Umbilical cord (tissue), 2 donors: ENCODE data around the gene GLMP. TPM values are rescaled to one million over a fixed set of nuclear protein-coding genes. Genes with fewer than 3 reads are reported as not detected.

Experiments
- DNase-seq: peaks from one replicate; pipeline ENCODE4 v3.0.0-alpha.2; 2015; ENCODE audit warnings: low spot score
- total RNA-seq: library from RNA; depleted of rRNA; stranded (reverse); fragments of >200 nt; gene quantifications from one replicate; pipeline ENCODE4 v1.2.3, GENCODE V29; 2014; ENCODE audit warnings: low replicate concordance; ENCODE audit not compliant: insufficient read depth

GLMP gene
- total RNA-seq, 1 donor from 2014 or later = 20.7 TPM

DNA sequence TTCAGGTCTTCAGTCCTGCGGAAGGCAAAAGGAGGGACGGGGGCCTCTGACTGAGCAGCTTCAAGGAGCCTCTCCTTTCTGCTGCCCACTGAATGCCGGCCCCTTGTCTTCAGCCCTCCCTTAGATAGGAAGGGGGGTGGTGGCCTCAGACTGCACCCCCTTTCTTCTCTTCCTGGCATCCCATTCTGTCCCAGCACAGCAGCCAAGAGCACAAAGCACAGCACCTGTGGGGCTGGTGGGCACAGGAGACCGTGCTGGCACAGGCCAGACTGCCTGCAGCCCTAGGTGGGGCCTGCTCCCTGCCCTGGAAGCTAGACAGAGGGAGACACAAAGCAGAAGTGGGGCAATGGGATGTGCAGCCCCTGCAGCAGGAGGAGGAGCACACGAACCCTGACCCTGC lies 45.9 kb downstream of the GLMP start:
- no peak for DNase-seq

DNA sequence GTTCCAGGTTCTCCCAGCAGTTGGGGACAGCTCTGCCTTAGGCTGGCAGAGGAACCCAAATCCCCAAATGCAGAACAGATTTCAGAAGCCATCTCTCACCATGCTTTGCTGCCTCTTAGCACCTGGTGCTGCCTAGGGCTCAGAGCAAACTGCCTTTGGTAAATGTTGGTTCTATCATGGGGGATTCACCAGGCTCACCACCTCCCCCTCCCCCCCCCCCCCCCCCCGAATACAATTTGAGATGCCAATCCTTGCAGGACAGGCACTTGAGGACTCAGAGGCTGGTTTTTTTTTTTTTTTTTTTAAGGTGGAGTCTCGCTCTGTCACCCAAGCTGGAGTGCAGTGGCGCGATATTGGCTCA lies 47.2 kb downstream of the GLMP start:
- no peak for DNase-seq

DNA sequence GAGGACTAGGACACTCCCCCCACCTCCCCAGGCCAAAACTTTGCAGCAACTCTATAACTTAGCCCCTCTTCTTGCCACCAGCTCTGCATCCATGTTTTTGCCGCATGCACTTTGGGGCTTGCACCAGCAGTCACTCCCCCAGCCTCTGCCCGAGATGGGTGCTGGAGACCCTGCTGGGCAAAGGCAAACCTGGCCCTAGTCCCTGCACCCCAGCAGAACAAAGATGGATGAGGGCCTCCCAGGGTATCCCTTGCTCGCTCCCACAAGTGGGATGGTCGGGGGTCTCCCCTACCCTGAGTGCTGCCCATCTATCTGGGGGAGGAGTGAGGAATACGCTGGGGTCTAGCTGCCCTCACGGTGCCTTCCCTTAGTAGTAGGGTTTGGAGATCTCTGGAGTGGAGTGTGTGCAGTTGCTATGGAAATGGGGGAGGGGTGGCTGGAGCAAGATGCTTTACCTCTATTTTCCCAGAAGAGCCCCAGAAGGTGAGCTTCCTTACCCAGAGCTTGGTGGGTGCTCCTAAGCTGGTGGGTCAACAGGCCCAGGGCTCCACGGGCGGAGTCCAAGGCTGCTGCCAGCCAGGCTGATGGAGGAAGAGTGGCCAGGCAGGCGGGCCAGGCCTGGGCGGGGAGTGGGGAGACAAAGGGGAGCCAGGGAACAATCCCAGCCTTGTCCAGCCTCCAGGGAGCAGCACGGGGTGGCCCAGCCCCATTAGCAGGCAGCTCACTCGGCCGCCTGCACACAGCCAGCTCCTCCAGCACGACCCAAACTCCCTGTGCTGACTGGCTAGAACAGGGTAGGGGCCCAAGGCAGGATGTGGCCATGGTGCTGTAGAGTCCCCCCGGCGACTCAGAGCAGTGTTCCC lies 47.8 kb downstream of the GLMP start, which contains the start of gene PAQR6:
TSS of gene PAQR6 (minus strand) at position 597 of the 863 bp plus-strand sequence. CDS start 1,325 bp downstream, outside the sequence.
- DNase-seq = no peak

DNA sequence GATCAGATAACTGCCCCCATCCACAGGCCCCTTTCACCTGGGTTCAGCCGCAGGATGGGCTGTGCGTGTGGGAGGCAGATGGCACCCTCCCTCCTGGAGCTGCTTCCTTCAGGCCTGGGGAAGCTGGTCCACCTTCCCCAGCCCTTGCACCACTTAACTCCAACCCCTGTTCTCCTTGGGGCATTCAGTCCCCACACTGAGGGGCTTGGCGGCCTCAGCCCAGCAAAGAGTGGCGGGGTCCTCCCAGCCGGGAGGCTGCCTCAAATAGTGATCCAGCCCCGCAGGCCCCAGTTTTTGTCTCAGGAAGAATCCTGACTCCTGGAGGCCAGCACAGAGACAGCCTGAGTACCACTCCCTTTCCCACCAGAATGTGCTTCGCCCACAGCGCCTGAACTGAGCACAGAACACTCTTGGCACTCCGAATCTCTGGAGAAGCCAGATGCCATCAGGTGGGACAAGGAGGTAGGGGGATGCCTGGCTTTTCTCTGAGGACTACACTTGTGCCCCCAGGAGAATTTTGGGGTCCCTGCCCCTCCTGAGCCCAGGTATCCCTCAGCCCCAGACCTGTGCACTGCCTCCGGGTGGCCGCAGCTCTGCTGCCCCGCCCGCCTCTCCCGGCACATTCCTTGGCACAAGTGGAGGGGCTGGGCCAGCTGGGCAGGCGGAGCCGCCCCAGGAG lies 48.6 kb downstream of the GLMP start:
- DNase-seq = no peak

DNA sequence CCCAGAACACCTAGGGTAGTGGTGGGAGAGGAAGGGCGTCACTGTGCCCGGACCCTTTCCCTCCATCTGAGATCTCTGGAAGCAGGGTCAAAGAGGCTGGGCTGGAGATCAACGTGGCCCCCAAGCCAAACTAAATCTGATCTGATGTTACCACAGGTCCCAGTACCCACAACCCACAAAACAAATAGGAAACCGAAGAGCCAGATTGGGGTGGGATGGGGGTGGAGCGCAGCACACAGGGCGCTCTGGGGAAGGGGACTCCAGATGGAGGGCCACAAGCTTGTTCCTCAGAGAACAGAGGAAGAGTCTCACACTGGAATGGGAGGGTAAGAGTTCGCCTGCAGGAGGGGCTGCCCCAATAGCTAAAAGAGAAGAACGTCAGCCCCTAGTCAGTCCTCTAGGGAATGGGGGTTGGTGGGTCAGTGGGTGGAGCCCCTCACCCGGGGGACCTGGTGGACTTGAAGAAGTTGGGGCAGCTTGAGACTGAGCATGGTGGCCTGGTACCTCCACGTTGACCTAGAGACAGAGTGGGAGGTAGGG lies 49.2 kb downstream of the GLMP start:
- DNase-seq = no peak

DNA sequence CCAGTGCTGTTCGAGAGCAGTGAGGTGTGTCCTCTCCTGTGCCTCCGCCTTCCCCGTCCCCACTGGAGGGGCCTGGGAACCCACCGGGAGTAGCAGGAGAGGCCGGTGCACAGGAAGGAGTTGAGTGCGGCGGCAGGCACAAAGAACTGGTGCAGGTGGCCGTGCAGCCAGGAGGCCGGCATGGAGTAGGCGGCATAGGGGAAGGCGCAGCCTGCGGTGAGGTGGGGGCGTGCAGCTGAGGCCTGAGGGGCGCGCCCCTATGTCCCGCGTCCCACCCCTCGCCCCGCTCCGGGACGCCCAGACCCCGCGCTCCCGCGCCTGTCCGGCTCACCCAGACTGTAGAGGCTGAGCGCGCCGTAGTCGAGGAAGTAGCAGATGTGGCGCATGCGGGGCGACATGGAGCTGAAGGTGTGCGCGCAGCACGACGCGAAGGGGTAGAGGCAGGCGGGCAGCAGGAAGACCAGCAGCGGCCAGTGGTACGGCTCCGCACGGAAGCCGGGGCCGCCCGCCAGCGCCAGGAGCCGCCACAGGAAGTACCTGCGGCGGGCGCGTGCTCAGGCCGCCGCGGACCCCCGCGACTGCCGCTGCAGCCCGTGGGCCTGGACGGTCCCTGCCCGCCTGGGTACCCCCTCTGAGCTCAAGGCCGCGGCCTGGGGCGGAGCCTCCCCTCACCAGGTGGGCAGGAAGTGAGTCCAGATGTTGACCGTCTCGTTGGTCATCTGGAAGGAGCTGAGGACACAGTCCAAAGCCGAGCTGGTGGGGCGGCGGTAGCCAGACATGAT lies 49.8 kb downstream of the GLMP start:
- no peak for DNase-seq

DNA sequence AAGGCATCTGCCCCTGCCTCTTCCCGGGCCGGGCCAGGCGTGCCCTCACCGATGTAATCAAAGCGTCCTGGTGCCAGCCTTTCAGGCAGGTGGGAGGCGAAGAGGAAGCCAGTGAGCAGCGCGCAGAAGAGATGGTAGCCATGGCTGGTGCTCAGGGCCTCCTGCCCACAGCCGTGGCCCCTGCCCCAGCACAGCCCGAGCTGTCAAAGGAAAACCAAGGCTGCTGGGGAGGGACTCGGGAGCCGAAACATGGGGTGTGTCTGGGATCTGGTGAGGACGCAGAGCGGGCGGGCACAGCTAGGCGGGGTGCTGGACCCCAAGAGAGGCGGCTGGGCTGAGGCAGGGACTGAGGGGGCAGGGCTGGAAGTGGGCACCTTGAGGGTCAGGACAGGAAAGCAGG lies 50.8 kb downstream of the GLMP start:
- DNase-seq = no peak

DNA sequence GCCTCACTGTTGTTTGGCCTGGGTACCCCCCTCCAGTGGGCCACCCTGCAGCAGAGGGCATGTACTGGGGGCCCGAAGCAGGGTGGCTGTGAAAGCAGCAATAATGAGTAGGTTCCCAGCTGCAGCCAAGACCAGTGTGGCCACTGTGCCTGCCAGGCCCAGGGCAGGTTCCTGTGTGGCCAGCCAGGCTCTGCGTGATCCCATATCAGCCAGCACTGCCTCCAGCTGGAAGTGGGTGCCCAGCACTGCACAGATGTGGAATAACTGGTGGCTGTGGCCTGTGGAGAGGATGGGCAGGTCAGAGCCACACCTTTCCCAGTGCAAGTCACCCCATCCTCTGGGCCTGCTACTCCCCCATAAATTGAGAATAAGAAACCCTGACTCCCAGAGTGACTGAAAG lies 51.4 kb downstream of the GLMP start:
- no peak for DNase-seq

DNA sequence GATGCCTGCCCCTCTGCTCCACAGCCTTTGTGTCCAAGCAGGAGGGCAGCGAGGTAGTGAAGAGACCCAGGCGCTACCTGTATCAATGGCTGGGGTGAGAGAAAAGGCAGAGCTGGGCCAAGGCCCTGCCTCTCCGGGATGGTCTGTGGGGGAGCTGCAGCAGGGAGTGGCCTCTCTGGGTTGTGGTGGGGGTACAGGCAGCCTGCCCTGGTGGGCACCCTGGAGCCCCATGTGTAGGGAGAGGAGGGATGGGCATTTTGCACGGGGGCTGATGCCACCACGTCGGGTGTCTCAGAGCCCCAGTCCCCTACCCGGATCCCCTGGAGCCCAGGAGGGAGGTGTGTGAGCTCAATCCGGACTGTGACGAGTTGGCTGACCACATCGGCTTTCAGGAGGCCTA lies 52.7 kb downstream of the GLMP start:
- DNase-seq = no peak

Other genes starting within 250 kb of the GLMP start
- gene UBQLN4, start 241.9 kb downstream of the GLMP start, total RNA-seq = 5.3 TPM
- 17.6 TPM for gene LAMTOR2, start 240.9 kb downstream of the GLMP start, total RNA-seq
- 2.2 TPM for gene RAB25, start 234.5 kb downstream of the GLMP start, total RNA-seq
- gene MEX3A, start 213.2 kb downstream of the GLMP start, total RNA-seq = 4.6 TPM
- gene LMNA, start 181.0 kb downstream of the GLMP start, total RNA-seq = 422 TPM
- gene SEMA4A, start 142.1 kb downstream of the GLMP start, total RNA-seq = 11.8 TPM
- gene SLC25A44, start 101.6 kb downstream of the GLMP start, total RNA-seq = 3.9 TPM
- 19.3 TPM for gene PMF1, start 82.7 kb downstream of the GLMP start, total RNA-seq
- gene BGLAP, start 53.5 kb downstream of the GLMP start, total RNA-seq = not detected
- not detected for gene PAQR6, start 47.6 kb downstream of the GLMP start, total RNA-seq
- 43.3 TPM for gene SMG5, start 12.9 kb downstream of the GLMP start, total RNA-seq
- 3.4 TPM for gene TMEM79, start 11.4 kb downstream of the GLMP start, total RNA-seq
- 6.0 TPM for gene VHLL, start 3.6 kb upstream of the GLMP start, total RNA-seq
- 240 TPM for gene CCT3, start 42.6 kb upstream of the GLMP start, total RNA-seq
- gene TSACC, start 42.8 kb upstream of the GLMP start, total RNA-seq = not detected
- not detected for gene RHBG, start 73.5 kb upstream of the GLMP start, total RNA-seq
- gene MEF2D, start 205.1 kb upstream of the GLMP start, total RNA-seq = 5.5 TPM